Stimulated activated CD8-positive, alpha-beta memory T cell treated with anti-CD3 and anti-CD28 coated beads, Interleukin-12 subunit alpha, Interleukin-12 subunit beta, amount 100 ng/mL, for 24 hours (primary cell): ENCODE measurements around the gene RREB1.

Source experiments
- DNase-seq: peaks from one replicate; pipeline ENCODE4 v3.0.0-alpha.2; 2020; ENCODE audit errors: extremely low read depth

Gene RREB1

GRCh38 chr6:7295916-7296315, 188.2 kb downstream of the RREB1 start:
- DNase-seq: no peak

DNA sequence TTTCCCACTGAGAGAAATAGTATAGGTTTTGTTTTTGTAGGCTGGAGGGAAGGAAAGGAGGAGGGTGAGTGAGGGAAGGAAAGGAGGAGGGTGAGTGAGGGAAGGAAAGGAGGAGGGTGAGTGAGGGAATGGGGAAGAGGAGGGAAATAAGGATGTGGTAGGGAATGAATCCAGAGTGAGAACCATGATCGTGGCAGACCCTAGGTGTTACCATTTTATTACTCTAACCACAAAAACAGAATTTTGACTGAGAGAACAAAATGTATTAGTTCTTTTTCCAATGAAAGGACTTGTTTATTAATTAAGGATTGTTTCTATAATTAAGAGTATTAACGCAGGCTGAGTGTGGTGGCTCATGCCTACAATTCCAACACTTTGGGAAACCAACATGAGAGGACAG, 188.8 kb downstream of the RREB1 start:
- no peak for DNase-seq

GRCh38 chr6:7298113-7298512, 190.4 kb downstream of the RREB1 start:
- DNase-seq: no peak

DNA sequence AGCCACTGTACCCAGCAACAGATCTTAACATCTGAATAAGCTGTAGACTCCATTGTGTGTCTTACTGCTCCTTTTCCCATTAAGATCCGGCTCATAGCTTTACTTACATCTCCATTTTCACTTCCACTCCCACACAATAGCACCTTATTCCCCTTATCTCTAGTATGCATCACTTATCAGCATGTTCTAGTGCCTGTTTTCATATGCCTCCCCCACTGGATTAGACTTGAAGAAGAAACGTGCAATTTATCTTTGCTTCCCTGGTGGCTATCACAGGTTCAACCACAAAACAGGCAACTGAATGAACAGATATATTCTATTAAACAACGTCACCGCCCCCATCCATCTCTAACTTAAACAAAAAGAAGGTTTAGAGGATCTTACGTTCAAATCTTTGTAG, 193.2 kb downstream of the RREB1 start:
- DNase-seq: no peak
